Neural progenitor cell (in vitro differentiated cells): ENCODE results near the gene BACE2.

Source experiments
- EZH2 ChIP-seq: fragments of 200-600 bp; sonication (generic); IDR thresholded peaks from 2 replicates; pipeline ENCODE4 v1.6.1; 2017; ENCODE audit warnings: antibody characterized with exemption, mild to moderate bottlenecking, moderate library complexity
- TF ChIP-seq, protein P1 (sequence below): fragments of 200-600 bp; sonication (generic); IDR thresholded peaks from 2 replicates; pipeline ENCODE4 v1.5.1; 2017; ENCODE audit warnings: antibody characterized with exemption, mild to moderate bottlenecking

DNA sequence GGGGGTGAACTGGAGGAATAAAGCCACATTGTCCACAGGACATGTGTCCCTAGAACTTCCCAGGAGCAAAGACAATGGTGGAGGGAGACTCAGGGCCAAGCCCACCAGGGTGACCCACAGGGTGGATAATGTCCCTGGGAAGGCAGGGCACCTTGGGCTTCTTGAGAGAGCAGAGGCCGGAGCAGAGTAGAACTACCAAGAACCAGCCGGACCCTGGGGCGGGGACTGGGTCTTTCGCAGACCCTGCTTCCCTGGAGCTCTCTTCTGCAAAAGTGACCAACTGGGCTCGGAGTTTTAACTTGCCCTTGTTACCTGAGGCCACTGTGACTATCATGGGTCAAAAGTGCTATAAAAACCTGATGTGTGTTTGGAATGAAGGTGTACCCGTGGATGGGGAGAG, 147.8 kb downstream of the BACE2 start:
- TF ChIP-seq, protein P1, sequence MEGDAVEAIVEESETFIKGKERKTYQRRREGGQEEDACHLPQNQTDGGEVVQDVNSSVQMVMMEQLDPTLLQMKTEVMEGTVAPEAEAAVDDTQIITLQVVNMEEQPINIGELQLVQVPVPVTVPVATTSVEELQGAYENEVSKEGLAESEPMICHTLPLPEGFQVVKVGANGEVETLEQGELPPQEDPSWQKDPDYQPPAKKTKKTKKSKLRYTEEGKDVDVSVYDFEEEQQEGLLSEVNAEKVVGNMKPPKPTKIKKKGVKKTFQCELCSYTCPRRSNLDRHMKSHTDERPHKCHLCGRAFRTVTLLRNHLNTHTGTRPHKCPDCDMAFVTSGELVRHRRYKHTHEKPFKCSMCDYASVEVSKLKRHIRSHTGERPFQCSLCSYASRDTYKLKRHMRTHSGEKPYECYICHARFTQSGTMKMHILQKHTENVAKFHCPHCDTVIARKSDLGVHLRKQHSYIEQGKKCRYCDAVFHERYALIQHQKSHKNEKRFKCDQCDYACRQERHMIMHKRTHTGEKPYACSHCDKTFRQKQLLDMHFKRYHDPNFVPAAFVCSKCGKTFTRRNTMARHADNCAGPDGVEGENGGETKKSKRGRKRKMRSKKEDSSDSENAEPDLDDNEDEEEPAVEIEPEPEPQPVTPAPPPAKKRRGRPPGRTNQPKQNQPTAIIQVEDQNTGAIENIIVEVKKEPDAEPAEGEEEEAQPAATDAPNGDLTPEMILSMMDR: no peak
- TF ChIP-seq EZH2: no peak
